Neural cell (in vitro differentiated cells): ENCODE measurements around the gene ACOXL.

Source experiments
- CTCF ChIP-seq: fragments of 450-650 bp; IDR thresholded peaks from 2 replicates; pipeline ENCODE4 v1.5.1; 2014; ENCODE audit warnings: antibody characterized with exemption, mild to moderate bottlenecking, moderate library complexity; ENCODE audit not compliant: poor library complexity, severe bottlenecking
- EP300 ChIP-seq: fragments of 450-650 bp; conservative IDR thresholded peaks from 2 replicates; pipeline ENCODE4 v1.6.1; 2014; ENCODE audit warnings: antibody characterized with exemption, mild to moderate bottlenecking, moderate library complexity; ENCODE audit not compliant: poor library complexity, severe bottlenecking
- EZH2 ChIP-seq: fragments of 200-600, 300-800 bp; shearing (Covaris generic), sonication (generic); IDR thresholded peaks from 2 replicates; pipeline ENCODE4 v1.6.1; 2014; ENCODE audit warnings: antibody characterized with exemption, low read length, borderline replicate concordance, mild to moderate bottlenecking; ENCODE audit not compliant: insufficient read depth, poor library complexity, severe bottlenecking
- POLR2AphosphoS5 ChIP-seq: IDR thresholded peaks from 2 replicates; pipeline ENCODE4 v1.6.1; 2012
- RAD21 ChIP-seq: fragments of 450-650 bp; conservative IDR thresholded peaks from 2 replicates; pipeline ENCODE4 v1.6.1; 2014; ENCODE audit warnings: antibody characterized with exemption, mild to moderate bottlenecking, moderate library complexity
- REST ChIP-seq: IDR thresholded peaks from 2 replicates; pipeline ENCODE4 v1.6.1; 2012; ENCODE audit warnings: borderline replicate concordance
- SMC3 ChIP-seq: fragments of 450-650 bp; conservative IDR thresholded peaks from 2 replicates; pipeline ENCODE4 v1.6.1; 2014; ENCODE audit warnings: antibody characterized with exemption, mild to moderate bottlenecking, moderate library complexity; ENCODE audit not compliant: poor library complexity
- TAF1 ChIP-seq: IDR thresholded peaks from 2 replicates; pipeline ENCODE4 v1.6.1; 2012; ENCODE audit warnings: low read depth

GRCh38 chr2:110978756-110979470 is 246.5 kb downstream of the ACOXL start:
- TF ChIP-seq POLR2AphosphoS5 (no peak), CTCF (no peak), TAF1 (no peak), REST (no peak), EZH2 (no peak), EP300 (no peak), RAD21 (no peak), SMC3 (no peak)
